HG03354 (cell line): Measurements from ENCODE around the gene TMEM179B.
"Not testable (repeated sequence)": the region's sequence is repeated elsewhere in the genome, so short reads cannot be mapped to it uniquely, and the experiment has no call there.

ENCODE experiments used
- ATAC-seq: cut with Tn5 transposase; IDR thresholded peaks from one replicate; pipeline ENCODE4 v1.9.1; 2021; ENCODE audit warnings: mild to moderate bottlenecking; ENCODE audit not compliant: unreplicated experiment, poor library complexity, severe bottlenecking

The TMEM179B gene, protein sequence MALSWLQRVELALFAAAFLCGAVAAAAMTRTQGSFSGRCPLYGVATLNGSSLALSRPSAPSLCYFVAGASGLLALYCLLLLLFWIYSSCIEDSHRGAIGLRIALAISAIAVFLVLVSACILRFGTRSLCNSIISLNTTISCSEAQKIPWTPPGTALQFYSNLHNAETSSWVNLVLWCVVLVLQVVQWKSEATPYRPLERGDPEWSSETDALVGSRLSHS

DNA sequence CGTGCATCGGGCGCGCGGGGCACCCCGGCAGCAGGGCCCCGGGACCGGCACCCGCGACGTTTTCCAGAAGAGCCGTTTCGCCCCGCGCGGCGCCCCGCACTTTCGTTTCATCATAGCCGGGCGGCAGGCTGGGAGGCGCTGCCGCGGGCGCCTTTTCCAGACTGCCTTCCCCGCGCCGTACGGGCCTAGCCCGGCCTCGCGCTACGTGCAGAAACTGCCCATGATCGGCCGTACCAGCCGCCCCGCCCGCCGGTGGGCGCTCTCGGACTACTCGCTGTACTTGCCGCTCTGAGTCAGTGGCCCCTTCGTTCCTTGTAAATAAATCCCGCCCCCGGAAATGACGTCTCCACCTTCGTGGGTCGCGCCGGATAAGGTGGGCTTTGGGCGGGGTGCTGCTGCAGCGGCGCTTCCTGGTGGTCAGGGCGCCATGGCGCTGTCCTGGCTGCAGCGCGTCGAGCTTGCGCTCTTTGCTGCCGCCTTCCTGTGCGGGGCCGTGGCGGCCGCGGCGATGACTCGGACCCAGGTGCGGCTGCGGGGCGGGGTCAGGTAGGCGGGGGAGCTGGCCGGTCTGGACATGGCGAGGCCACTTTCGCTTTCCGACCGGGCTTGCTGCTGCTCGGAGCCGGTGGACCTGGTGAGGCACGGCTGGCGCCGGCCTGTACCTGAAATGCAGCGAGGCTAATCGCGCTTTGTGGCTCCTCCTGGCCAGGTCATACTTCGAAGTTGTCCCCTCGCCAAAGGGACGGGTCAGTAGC lies at the start of gene TMEM179B:
TSS of gene TMEM179B (plus strand) at position 398 of the 755 bp plus-strand sequence. CDS start at position 428, 30 bp downstream.
- peak; percentile 73 for ATAC-seq

DNA sequence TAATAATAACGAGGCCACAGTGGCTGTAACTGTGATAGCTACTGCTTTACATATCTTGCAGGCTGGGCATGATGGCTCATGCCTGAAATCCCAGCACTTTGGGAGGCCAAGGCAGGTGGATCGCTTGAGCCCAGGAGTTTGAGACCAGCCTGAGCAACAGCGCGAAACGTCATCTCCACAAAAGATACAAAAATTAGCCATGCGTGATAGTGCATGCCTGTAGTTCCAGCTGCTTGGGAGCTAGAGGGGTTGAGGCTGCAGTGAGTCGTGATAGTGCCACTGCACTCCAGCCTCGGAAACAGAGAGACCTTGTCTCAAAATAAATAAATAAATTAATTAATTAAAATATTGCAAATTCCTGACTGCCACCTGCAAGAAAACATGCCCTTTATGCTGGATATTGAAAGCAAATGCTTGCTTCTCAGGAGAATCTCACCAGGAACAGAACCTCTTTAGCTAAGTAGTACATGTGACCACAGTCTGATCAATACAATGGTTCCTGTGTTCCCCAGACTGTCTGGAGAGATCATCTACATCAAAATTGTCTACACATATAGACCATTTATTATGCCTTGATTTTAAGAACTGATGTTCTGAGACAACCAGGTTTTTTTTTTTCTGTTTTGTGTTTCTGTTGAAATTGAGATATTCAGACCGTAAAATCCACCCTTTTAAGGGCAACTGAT lies 39.6 kb upstream of the TMEM179B start:
- no peak for ATAC-seq

DNA sequence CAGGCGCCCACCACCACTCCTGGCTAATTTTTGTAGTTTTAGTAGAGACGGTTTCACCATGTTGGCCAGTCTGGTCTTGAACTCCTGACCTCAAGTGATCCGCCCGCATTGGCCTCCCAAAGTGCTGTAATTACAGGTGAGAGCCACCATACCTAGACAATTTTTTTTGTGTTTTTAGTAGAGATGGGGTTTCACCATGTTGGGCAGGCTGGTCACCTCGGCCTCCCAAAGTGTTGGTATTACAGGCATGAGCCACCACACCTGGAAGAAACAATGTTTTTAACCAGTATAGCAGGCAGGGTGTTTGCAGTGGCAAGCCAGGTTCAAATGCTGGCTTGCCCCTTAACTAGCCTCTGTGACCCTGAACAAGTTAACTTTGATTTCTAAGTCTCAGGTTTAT lies 37.3 kb upstream of the TMEM179B start:
- ATAC-seq = not testable (repeated sequence)

DNA sequence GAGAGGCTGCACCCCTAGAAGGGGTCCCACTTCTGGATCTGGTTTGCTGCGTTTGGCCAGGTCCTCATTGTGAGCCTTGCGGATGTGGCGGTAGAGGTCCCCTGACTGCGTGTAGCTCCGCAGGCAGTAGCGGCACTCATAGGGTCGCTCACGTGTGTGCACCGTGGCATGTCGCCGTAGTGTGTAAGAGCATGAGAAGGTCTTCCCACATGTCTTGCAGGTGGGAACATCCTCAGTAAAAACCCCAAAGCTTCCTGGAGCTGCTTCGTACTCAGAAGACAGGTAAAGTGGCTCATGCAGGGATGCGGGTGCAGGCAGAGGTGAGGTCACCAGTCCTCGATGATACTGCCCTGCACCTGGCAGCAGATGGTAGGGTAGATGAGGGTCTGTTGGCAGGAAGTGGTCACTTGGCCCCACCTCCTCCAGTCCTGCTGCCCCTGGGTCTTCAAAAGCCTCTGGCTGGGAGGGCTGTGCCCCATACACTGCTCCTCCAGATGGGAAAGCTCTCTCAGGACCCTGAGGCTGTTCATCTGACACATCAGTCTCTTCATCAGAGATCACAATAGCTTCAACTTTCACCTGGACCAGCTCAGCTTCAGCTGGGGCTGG lies 34.9 kb upstream of the TMEM179B start:
- ATAC-seq = no peak

DNA sequence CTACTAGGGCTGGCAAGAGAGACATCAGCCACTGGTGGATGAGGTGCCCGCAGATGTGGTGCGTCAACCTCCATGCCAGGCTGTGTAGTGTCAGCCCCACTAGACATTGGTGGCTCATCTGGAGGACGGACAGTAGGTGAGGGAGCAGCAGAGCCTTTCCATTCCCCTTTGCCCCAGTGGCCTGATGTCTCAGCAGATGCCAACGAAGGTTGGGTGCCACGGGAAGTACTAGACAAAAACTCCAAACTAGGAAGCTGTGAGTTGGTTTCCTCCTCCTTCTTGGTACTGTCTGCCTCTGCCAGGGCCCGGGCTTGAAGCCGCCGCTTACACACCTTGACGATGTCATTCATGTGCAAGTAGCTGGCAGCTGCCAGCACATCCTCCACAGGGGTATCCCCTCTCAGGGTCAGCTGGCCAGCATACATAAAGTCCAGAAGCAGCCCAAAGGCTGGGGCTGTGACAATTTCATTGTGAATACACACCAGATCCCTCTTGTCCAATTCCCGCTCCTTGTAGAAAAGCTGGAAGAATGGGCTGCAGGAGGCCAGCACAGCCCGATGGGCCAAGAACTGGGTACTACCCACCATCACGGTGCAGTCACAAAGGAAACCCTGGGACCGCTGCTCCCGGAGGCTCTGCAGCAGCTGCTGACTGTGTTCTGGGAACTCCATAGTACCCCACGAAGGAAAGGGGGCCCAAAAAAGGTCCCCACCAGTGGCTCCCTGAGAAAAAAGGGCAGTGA lies 34.0 kb upstream of the TMEM179B start:
- ATAC-seq = no peak

DNA sequence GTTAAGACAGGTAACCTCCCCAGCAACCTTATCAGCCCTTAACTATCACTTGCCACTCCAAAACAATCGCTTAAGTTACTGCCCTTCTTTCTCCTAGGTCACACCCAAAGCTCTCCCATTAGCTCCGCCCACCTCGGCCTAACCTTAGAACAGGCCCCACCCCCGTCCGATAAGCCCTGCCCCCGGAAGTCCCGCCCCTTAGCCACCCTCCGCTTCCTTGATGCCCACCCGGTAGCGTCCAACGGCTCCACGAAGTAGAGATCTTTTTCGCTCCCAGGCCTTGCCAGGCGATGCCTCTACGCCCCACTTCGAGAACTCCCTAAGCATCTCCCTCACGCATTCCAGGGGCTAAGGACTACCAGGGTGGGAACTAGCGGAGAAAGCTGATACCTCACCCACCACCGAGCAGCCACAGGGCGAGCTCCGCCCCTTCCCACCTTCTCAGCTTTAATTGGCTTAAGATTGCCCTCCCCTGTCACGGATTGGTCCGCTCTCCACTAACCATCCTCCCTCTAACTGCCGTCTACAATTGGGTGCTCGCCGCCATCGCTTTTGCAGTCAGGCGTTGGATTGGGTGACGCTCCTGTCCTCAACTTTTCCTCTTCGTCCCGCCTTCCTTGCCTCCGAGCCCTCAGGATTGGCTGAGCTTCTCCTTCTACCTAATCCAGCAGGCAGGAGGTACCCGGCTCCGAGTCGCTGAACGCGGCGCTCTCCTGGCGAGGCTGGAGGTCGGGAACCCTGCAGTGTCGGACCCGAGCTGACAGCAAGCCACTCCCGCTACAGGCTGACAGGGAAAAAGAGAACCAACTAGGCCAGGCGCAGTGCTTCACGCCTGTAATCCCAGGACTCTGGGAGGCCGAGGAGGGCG lies 33.2 kb upstream of the TMEM179B start, which contains the start of gene ZBTB3:
TSS of gene ZBTB3 (minus strand) at position 425 of the 868 bp plus-strand sequence. CDS start 496 bp downstream, outside the sequence.
- ATAC-seq = peak; percentile 98

DNA sequence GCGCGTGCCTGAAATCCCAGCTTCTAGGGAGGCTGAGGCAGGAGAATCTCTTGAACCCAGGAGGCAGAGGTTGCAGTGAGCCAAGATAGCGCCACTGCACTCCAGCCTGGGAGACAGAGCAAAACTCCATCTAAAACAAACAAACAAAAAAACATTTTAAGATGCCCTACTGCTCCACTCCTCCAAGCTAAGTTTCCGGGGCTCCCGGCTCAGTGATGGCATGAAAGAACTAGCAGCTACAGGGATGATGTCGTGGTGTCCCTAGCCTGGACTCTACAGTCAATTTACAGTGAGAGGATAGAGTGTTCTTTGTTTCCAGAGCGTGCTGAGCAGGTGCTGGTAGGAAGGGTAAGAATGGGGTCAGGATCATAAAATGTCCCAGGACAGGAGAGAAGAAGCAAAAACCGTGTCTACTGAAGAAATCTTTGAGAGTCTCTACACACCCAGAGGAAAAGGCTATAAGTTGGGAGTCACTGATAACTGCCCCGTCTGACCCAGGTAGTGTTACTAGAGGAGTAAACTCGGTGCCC lies 32.1 kb upstream of the TMEM179B start:
- no peak for ATAC-seq

DNA sequence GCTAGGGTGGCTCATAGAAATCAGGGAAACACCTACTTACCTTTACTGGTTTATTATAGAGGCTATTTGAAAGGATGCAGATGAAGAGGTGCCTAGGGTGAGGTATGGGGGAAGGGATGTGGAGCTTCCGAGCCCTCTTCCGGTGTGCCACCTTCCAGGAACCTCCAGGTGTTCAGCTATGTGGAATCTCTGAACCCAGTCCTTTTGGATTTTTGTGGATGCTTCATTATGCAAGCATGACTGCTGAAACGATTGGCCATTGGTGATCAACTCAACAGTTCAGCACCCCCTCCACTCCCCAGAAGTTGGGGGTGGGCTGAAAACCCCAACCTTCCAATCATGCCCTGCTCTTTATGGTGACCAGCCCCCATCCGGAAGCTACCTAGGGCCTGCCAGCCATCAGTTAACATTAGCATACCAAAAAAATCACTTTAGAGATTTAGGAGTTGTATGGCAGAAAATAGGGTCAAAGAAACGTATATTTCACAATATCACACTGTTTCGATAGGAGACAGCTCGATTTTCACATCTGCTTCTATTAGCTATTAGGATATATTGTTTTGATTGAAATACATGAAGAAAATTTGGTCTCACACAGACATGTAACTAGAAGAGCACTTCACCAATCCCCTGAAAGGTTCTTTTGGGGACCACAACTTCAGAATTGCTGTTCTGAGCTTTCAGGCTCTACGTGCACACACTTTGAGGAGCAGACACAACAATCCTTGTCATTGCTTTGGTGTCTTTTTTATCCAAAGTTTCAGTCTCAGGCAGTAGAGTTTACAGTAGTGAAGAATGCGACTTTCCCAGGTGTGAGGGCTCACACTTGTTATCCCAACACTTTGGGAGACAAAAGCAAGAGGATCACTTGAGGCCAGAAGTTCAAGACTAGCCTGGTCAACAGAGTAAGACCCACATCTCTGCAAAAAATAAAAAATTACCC lies 29.1 kb upstream of the TMEM179B start:
- ATAC-seq = no peak

DNA sequence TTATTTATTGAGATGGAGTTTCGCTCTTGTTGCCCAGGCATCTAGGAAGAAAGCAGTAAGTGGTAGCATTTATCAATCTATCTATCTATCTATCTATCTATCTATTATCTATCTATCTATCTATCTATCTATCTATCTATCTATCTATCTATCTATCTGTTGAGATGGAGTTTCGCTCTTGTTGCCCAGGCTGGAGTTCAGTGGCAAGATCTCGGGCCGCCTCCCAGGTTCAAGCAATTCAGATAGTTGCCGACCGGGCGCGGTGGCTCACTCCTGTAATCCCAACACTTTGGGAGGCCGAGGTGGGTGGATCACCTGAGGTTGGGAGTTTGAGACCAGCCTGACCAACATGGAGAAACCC lies 26.4 kb upstream of the TMEM179B start:
- ATAC-seq = not testable (repeated sequence)

DNA sequence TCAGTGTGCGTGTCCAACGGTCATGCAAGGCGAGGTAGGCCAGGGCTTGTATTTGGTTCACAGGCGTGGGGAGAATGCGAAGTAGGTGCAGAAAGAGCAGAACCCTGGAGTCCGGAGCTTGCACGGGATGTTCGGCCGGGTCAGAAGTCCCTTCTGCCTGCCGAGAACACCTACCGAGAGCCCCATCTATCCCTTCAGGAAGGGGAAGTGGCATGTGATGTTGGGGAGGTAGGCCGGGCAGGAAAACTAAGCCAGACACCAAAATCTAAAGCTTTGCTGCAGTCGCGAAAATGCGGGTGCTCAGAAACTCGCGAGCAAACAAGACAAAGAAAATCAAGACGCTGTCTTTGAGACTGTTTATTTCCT lies 16.4 kb upstream of the TMEM179B start:
- peak; percentile 19 for ATAC-seq

DNA sequence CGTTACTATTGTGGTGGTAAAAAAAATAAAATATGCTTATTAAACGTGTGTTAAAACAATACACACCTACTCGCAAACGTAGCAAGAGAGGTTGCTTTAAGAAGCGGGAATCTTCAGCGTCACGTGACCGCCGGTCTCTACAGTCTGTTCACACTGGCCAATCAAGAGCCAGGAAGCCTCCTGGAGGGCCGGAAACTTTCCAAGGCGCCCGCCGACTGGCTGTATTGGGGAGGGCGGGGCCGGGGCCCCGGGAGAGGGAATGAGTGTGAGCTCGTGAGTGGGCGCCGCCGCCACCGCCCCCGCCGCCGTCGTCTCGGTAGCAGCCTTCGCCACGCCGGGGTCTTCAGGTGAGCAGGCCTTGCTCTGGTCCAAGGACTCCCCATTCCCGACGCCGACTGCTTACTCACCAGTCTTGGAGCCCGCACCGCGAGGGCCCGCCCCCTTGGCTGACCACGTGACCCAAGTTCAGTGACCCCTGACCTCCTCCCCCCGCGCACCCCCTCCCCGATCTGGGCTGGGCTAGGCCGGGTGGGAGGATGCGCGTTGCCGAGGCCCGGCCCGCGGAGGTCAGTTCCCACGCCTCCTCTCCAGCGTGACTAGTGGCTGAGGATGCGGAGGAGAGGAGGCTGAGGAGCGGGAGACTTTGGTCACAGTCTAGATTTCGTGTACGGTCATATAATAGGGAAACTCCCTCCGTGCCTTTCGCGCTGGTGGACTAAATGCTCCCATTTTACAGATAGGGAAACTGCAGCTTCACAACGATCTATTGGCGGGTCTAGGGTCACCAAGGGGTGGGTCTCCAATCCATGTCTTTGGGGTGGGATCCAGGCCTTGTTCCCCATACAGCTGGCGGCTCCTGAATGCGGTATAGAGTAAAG lies 15.8 kb upstream of the TMEM179B start, which contains the start of gene TAF6L:
TSS of gene TAF6L (plus strand) at position 253 of the 878 bp plus-strand sequence. CDS start 4,388 bp downstream, outside the sequence.
- ATAC-seq = peak; percentile 80

DNA sequence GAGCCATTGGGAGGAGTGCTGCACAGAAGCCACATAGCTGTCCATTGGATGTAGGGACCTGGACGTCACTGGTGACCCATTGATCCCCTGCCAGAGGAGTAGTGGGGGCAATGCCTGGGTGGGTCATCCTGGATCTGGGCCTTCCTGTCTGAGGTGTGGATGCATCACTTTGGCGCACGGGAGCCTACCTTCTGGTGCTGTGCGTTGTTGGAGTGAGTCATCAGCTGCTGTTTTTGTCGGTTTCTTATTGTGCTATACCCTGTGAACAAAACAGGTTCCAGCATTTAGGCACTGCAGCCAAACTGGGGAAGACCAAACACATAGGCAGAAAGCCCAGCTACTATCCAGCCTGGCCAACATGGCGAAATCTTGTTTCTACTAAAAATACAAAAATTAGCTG lies 12.8 kb upstream of the TMEM179B start:
- no peak for ATAC-seq

DNA sequence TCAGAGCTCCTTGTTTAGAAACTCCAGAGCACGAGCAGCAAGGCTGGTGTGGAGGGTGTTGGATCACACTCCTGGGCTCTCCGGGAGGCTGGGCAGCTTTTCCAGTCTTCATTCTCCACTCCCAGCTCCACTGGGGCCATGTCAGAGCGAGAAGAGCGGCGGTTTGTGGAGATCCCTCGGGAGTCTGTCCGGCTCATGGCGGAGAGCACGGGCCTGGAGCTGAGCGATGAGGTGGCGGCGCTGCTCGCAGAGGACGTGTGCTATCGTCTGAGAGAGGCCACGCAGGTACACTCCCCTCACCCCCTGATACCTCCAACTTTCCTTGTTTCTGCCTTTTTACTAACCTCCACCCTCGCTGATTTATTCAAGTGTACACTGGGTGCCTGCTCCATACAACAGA lies 11.6 kb upstream of the TMEM179B start:
- ATAC-seq = no peak

DNA sequence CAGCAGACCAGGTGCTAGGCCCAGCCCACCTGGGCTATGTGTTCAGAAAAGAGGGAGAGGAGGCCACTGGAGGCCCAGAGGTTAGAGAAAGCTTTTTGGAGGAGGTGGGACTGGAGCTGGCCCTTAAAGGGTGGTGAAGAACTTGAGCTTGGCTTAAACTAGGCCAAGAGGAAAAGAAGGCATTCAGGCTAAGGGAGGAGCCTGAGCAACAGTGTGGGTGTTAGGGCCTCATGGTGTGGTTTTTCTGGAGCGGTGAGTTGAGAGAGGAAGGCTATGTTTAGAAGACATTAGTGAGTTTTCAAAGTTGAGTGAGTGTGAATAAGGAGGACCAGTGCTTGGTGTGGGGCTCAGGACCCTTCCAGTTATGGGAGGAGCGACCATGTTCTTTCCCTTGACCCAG lies 9.8 kb upstream of the TMEM179B start:
- ATAC-seq = no peak

DNA sequence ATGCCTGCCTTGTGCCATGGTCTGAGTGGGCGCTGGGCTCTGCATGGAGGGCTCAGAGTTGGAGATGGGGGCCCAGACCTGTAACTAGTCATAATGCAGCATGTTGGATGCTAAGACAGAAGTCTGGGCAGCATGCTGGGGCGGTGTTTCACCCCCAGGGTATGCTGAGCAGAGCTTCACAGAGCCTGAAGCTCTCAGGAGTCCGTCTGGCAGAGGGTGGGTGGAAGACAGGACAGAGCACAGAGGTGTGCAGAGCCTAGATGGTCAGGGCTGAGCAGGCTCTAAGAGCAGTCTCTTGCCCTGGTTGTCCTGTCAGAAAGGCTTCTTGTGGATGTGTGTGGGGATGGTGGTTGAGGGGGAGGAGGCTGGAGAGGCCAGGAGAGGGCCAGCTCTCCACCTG lies 8.8 kb upstream of the TMEM179B start:
- no peak for ATAC-seq

DNA sequence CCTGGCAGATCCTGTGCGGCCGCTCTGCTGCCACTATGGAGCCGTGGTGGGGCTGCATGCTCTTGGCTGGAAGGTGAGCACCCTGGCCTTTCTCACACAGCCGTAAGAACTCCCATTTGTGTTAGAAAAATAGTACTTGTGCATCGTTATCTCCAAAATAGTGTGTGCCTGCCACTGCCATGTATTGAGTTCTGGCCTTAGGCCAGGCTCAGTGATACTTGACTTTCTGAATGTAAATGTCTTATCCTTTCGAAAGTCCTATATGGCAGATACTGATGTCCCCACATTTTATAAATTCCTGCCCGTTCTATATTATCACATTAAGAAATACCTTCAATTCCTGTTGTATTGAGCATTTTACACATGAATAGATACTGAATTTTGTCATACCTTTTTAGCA lies 4.4 kb upstream of the TMEM179B start:
- no peak for ATAC-seq
